ENCODE results near the gene ADARB2. TPM values are rescaled to one million over a fixed set of nuclear protein-coding genes. Genes with fewer than 3 reads are reported as not detected.

ADARB2 gene
- polyA plus RNA-seq, 1 of the 3 experiments (the other 2 are of a cell fraction), result not detected

GRCh38 chr10:1595242-1595600 lies 142.1 kb downstream of the ADARB2 start:
- TF ChIP-seq, protein P1, sequence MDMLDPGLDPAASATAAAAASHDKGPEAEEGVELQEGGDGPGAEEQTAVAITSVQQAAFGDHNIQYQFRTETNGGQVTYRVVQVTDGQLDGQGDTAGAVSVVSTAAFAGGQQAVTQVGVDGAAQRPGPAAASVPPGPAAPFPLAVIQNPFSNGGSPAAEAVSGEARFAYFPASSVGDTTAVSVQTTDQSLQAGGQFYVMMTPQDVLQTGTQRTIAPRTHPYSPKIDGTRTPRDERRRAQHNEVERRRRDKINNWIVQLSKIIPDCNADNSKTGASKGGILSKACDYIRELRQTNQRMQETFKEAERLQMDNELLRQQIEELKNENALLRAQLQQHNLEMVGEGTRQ (IDR thresholded peaks at IDR 0.05; ENCODE audit: borderline replicate concordance, low read depth, low read length), result no peak
- TF ChIP-seq FOSL2 (IDR thresholded peaks at IDR 0.05; ENCODE audit: borderline replicate concordance, low read depth) (no peak), SMC3 (IDR thresholded peaks at IDR 0.05; ENCODE audit: low read depth, low read length) (no peak), RAD21 (IDR thresholded peaks at IDR 0.05; ENCODE audit: low read length) (no peak), RFX5 (IDR thresholded peaks at IDR 0.05; ENCODE audit: low read length) (no peak), ZBTB33 (IDR thresholded peaks at IDR 0.05; ENCODE audit: borderline replicate concordance, low read depth) (no peak), RXRA (IDR thresholded peaks at IDR 0.05; ENCODE audit: borderline replicate concordance, low read depth) (no peak), MEF2A (IDR thresholded peaks at IDR 0.05; ENCODE audit: borderline replicate concordance, low read depth) (no peak), MXI1 (IDR thresholded peaks at IDR 0.05; ENCODE audit: low read depth, low read length) (no peak), CHD2 (IDR thresholded peaks at IDR 0.05; ENCODE audit: low read length, partially characterized antibody) (no peak), FOXJ3 (CRISPR knock-in tag; IDR thresholded peaks at IDR 0.05) (no peak), TAF1 (IDR thresholded peaks at IDR 0.05; ENCODE audit: borderline replicate concordance, low read depth, low read length) (no peak), NRF1 (IDR thresholded peaks at IDR 0.05; ENCODE audit: low read depth, low read length) (no peak)
- TF ChIP-seq, protein P2, sequence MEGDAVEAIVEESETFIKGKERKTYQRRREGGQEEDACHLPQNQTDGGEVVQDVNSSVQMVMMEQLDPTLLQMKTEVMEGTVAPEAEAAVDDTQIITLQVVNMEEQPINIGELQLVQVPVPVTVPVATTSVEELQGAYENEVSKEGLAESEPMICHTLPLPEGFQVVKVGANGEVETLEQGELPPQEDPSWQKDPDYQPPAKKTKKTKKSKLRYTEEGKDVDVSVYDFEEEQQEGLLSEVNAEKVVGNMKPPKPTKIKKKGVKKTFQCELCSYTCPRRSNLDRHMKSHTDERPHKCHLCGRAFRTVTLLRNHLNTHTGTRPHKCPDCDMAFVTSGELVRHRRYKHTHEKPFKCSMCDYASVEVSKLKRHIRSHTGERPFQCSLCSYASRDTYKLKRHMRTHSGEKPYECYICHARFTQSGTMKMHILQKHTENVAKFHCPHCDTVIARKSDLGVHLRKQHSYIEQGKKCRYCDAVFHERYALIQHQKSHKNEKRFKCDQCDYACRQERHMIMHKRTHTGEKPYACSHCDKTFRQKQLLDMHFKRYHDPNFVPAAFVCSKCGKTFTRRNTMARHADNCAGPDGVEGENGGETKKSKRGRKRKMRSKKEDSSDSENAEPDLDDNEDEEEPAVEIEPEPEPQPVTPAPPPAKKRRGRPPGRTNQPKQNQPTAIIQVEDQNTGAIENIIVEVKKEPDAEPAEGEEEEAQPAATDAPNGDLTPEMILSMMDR (IDR thresholded peaks at IDR 0.05), result no peak
- TF ChIP-seq, protein P3, sequence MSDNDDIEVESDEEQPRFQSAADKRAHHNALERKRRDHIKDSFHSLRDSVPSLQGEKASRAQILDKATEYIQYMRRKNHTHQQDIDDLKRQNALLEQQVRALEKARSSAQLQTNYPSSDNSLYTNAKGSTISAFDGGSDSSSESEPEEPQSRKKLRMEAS (IDR thresholded peaks at IDR 0.05; ENCODE audit: low read depth), result no peak
- TF ChIP-seq, protein P4, sequence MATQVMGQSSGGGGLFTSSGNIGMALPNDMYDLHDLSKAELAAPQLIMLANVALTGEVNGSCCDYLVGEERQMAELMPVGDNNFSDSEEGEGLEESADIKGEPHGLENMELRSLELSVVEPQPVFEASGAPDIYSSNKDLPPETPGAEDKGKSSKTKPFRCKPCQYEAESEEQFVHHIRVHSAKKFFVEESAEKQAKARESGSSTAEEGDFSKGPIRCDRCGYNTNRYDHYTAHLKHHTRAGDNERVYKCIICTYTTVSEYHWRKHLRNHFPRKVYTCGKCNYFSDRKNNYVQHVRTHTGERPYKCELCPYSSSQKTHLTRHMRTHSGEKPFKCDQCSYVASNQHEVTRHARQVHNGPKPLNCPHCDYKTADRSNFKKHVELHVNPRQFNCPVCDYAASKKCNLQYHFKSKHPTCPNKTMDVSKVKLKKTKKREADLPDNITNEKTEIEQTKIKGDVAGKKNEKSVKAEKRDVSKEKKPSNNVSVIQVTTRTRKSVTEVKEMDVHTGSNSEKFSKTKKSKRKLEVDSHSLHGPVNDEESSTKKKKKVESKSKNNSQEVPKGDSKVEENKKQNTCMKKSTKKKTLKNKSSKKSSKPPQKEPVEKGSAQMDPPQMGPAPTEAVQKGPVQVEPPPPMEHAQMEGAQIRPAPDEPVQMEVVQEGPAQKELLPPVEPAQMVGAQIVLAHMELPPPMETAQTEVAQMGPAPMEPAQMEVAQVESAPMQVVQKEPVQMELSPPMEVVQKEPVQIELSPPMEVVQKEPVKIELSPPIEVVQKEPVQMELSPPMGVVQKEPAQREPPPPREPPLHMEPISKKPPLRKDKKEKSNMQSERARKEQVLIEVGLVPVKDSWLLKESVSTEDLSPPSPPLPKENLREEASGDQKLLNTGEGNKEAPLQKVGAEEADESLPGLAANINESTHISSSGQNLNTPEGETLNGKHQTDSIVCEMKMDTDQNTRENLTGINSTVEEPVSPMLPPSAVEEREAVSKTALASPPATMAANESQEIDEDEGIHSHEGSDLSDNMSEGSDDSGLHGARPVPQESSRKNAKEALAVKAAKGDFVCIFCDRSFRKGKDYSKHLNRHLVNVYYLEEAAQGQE (IDR thresholded peaks at IDR 0.05; ENCODE audit: low read depth, low read length), result no peak
- CTCF ChIA-PET, result no interaction called here
- POLR2A ChIA-PET, result no interaction called here
- H4K20me1 ChIP-seq (ENCODE audit: insufficient read depth), result no peaks in the 10 kb centered on the region
- H3K4me1 ChIP-seq (ENCODE audit: control insufficient read depth in 1 of 2, insufficient read depth in 2 of 2, low read depth in 1 of 2, low read length in 1 of 2), result peaks cover 0 to 2% of the 10 kb centered on the region in 2 experiments; a peak in 1 of 4 replicates
- H3K36me3 ChIP-seq (replicated peaks in 1 of 2; ENCODE audit: control insufficient read depth in 1 of 2, insufficient read depth in 2 of 2, low read length in 1 of 2), result no peaks in the 10 kb centered on the region
- no peak overlapping the region for H3K4me3 ChIP-seq (ENCODE audit: low read depth in 2 of 2, low read length in 1 of 2)
- H3K27ac ChIP-seq (ENCODE audit: low read depth in 2 of 2, low read length in 1 of 2), result no peak overlapping the region
- H3F3A ChIP-seq (replicated peaks; ENCODE audit: insufficient read depth), result no peaks in the 10 kb centered on the region
- no peaks in the 10 kb centered on the region for H3K9me2 ChIP-seq
- H3K9me3 ChIP-seq, result no peaks in the 10 kb centered on the region
- 19% methylated on average over 4 of the region's 6 CpGs for WGBS (ENCODE audit: low lambda C conversion rate)
- no peak overlapping the region for H3K4me2 ChIP-seq
- no peaks in the 10 kb centered on the region for H3K79me2 ChIP-seq (ENCODE audit: insufficient read depth)
- no peaks in the 10 kb centered on the region for H3K27me3 ChIP-seq (ENCODE audit: insufficient read depth)
- no peak for DNase-seq
- H3K9ac ChIP-seq, result no peak overlapping the region
- no peak overlapping the region for H2AFZ ChIP-seq (ENCODE audit: low read depth)
